GM12878 (cell line): ENCODE data around the gene RNF126. TPM values are rescaled to one million over a fixed set of nuclear protein-coding genes. Genes with fewer than 3 reads are reported as not detected.

Source experiments
- ATAC-seq: fragments of 200-7000 bp; cut with Tn5 transposase; 3 replicates; pipeline ENCODE4 v1.9.1; 2020; ENCODE audit warnings: mild to moderate bottlenecking, moderate library complexity
- BruUV-seq: library from RNA; stranded (reverse); fragments of 400-500 nt; replicated peaks from 2 replicates; lab custom pipeline; 2021; lab: Mats Ljungman, UMichigan
- CTCF ChIA-PET: fragments of 300-600 bp; sonication (Branson Sonifier 250); formaldehyde crosslinking; extraction: SDS; loops from one replicate; lab custom pipeline; 2021; ENCODE audit warnings: inconsistent platforms; lab: Yijun Ruan, JAX
- POLR2A ChIA-PET: fragments of 350-600 bp; formaldehyde crosslinking; extraction: SDS; loops from one replicate; lab custom pipeline; 2021; ENCODE audit warnings: inconsistent platforms; lab: Charles Lee
- RAD21 ChIA-PET: fragments of 300-600 bp; sonication (Branson Sonifier 250); formaldehyde crosslinking; loops from one replicate; lab custom pipeline; 2023; ENCODE audit warnings: antibody characterized with exemption; ENCODE audit not compliant: unreplicated experiment; lab: Charles Lee
- SMC1A ChIA-PET: fragments of 300-600 bp; sonication (Branson Sonifier 250); formaldehyde crosslinking; loops from one replicate; lab custom pipeline; 2023; ENCODE audit not compliant: unreplicated experiment, uncharacterized antibody; lab: Charles Lee
- DNase-seq: peaks from one replicate; pipeline ENCODE4 v3.0.0-alpha.2; 2011; ENCODE audit warnings: low read depth, low spot score
- FAIRE-seq: peaks from 3 replicates; lab custom pipeline; 2011; peaks lifted over from hg19 to GRCh38; lab: Jason Lieb, UNC
- H2AFZ ChIP-seq: 2 replicates; pipeline ENCODE4 v1.6.0; 2011; ENCODE audit warnings: low read depth, low read length, control low read depth; ENCODE audit not compliant: control insufficient read depth
- H3K27ac ChIP-seq: 2 replicates; pipeline ENCODE4 v1.5.1; 2011; ENCODE audit warnings: control low read depth; ENCODE audit not compliant: control insufficient read depth, insufficient read depth
- H3K27me3 ChIP-seq, 2 experiments: replicated peaks in 1 of 2; 2 replicates each; pipeline versions ENCODE4 v1.6.0 to v1.6.1; 2011; ENCODE audit warnings: low read length in 1 of 2; ENCODE audit not compliant: control insufficient read depth in 2 of 2, insufficient read depth in 2 of 2
- H3K36me3 ChIP-seq, 2 experiments: 2 replicates each; pipeline ENCODE4 v1.5.1; 2011; ENCODE audit warnings: low read length in 1 of 2; ENCODE audit not compliant: control insufficient read depth in 2 of 2, insufficient read depth in 2 of 2
- H3K4me1 ChIP-seq: 2 replicates; pipeline ENCODE4 v1.6.1; 2011; ENCODE audit warnings: mild to moderate bottlenecking, low read length, moderate library complexity, mixed read lengths; ENCODE audit not compliant: control insufficient read depth, insufficient read depth
- H3K4me2 ChIP-seq: 2 replicates; pipeline ENCODE4 v1.6.0; 2011; ENCODE audit warnings: control low read depth; ENCODE audit not compliant: control insufficient read depth, insufficient read depth
- H3K4me3 ChIP-seq: fragments of 200-600 bp; sonication (generic); 2 replicates; pipeline ENCODE4 v1.5.1; 2016
- H3K79me2 ChIP-seq: 2 replicates; pipeline ENCODE4 v1.6.0; 2011; ENCODE audit warnings: low read length; ENCODE audit not compliant: control insufficient read depth, insufficient read depth
- H3K9ac ChIP-seq: 2 replicates; pipeline ENCODE4 v1.8.0; 2011; ENCODE audit warnings: low read length, control low read depth, mixed read lengths; ENCODE audit not compliant: control insufficient read depth, insufficient read depth
- H3K9me3 ChIP-seq: replicated peaks from 3 replicates; pipeline ENCODE4 v1.5.1; 2011; ENCODE audit warnings: mild to moderate bottlenecking, low read length; ENCODE audit not compliant: control insufficient read depth, insufficient read depth
- H4K20me1 ChIP-seq: 2 replicates; pipeline ENCODE4 v1.6.0; 2011; ENCODE audit not compliant: control insufficient read depth, insufficient read depth
- ESRRA ChIP-seq: IDR thresholded peaks from 2 replicates; pipeline ENCODE4 v1.6.1; 2012; ENCODE audit warnings: mild to moderate bottlenecking, low read length, improper control_type of control experiment
- LARP7 ChIP-seq: fragments of 450-650 bp; IDR thresholded peaks from 2 replicates; pipeline ENCODE4 v1.6.1; 2017; ENCODE audit warnings: mild to moderate bottlenecking
- WRNIP1 ChIP-seq: IDR thresholded peaks from 2 replicates; pipeline ENCODE4 v1.6.1; 2011; ENCODE audit warnings: low read depth, low read length, improper control_type of control experiment, borderline replicate concordance
- ZBED1 ChIP-seq: IDR thresholded peaks from 2 replicates; pipeline ENCODE4 v1.6.1; 2016; ENCODE audit warnings: borderline replicate concordance
- WGBS: methylation state at CpG from one replicate; pipeline ENCODE4 v1.1.6; 2016; ENCODE audit warnings: low lambda C conversion rate; ENCODE audit not compliant: insufficient replicate concordance, insufficient coverage; ENCODE audit errors: missing lambda C conversion rate; 5-methylcytosine and 5-hydroxymethylcytosine counted together
- in situ Hi-C: fragments of 300-500 bp; cut with MboI; formaldehyde crosslinking; loops from 9 replicates; pipeline ENCODE4 v1.14.3; 2018; ENCODE audit warnings: mixed read lengths
- intact Hi-C: fragments of 100-400 bp; cut with micrococcal nuclease; formaldehyde crosslinking; loops from one replicate; pipeline ENCODE4 v1.14.2; 2022; ENCODE audit not compliant: unreplicated experiment
- polyA plus RNA-seq, 11 experiments: library from polyadenylated mRNA; depleted of rRNA in 4 of 11; unstranded in 6 of 11; stranded (reverse) in 5 of 11; fragments of >200 nt; fragmentation: Nextera tagmentation in 4 of 11; fragmentation: Illumina TruSeq in 1 of 11; extraction: Ambion mirVana in 4 of 11; extraction: Trizol in 1 of 11; gene quantifications; 1 replicate in 1 of 11; 2 replicates in 10 of 11; pipeline versions ENCODE4 v1.2.1 to v1.2.3, GENCODE V29; 2011 to 2016; ENCODE audit warnings: inconsistent platforms in 2 of 11, missing spikeins in 2 of 11, low read depth in 1 of 11
- total RNA-seq, 4 experiments: library from RNA; depleted of rRNA in 3 of 4; stranded (reverse); fragments of >200 nt in 3 of 4; fragmentation: Illumina TruSeq in 1 of 4; extraction: Trizol in 1 of 4; gene quantifications; 2 replicates each; pipeline versions ENCODE4 v1.2.1 to v1.2.3, GENCODE V29; 2013 to 2021
- TF ChIP-seq, protein P1 (sequence below): fragments of 450-650 bp; formaldehyde crosslinking; IDR thresholded peaks from 2 replicates; pipeline ENCODE4 v1.4.0; 2022; ENCODE audit warnings: mild to moderate bottlenecking, moderate library complexity

RNF126 gene
- total and polyA plus RNA-seq, 10 of the 15 experiments (the other 5 are each of a cell fraction or from before 2014, with no cell fraction given), result 0.45 to 100 (median 50.6) TPM

DNA sequence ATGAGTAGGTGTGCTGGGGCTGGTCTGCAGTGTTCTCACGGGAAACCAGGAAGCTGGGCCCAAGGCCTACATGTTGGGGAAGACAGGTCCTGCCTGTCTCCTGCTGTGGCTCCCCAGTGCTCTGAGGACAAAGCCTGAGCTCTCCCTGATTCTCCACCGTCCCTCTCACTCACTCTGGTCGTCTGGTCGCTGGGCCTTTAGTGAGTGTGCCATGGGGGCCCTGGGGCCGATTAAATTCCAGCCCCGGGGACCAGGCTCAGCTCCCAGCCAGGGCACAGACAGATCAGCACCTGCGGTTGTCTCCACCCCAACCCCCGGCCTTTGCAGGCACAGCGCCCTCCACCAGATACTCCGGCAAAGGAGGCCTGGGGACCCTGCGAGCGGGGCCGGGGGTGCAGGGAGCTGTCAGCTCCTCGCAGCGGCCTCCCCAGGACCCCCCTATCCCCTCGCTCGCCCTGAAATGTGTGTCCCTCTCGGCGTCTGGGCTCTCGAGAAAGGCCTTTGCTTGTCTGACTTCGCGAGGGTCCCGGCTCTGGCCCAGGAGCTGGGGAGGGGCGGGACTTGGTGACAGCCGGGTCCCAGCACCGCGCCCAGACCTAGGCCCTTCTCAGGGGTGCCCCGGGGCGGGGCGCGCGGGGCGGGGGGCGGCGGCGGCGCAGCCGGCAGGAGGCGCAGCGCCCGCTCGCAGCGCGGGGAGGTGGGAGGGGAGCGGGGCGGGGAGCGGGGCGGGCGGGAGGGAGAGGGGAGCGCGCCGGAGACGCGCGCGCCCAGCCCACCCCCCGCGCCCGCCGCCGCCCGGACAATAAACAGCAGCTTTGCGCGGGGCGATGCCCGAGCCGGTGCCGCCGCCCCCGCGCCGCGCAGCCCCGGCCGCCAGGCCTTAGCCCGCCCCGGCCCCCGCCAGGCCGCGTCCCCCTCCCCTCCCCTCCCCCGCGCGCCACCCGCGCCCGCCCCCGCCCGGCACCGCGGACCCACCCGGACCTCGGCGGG is 45.4 kb upstream of the RNF126 start, which contains the start of gene PALM:
Gene PALM, plus strand, starts transcription at position 782 of the 990 bp plus-strand sequence. CDS start 212 bp downstream, outside the sequence.
- H3K27ac ChIP-seq, result no peak within 1 kb of the TSS
- ChIA-PET RAD21 (no interaction called here), CTCF (interaction anchor here (0.9 kb wide), 1 partner anchor 26 kb away, joined by 3 read pairs; no protein-coding TSS in a partner anchor), SMC1A (interaction anchor here (0.6 kb wide), 1 partner anchor 15 kb away, joined by 3 read pairs; no protein-coding TSS in a partner anchor), POLR2A (no interaction called here)
- in situ Hi-C loops (no loop called here), intact Hi-C loops (no loop called here)
- no peak for DNase-seq
- no peaks in the 10 kb centered on the region for H3K36me3 ChIP-seq
- H4K20me1 ChIP-seq, result no peaks in the 10 kb centered on the region
- H3K9ac ChIP-seq, result no peak within 1 kb of the TSS
- H3K4me2 ChIP-seq, result no peak within 1 kb of the TSS
- no peak within 1 kb of the TSS for H2AFZ ChIP-seq
- peaks cover 0 to 2% of the 10 kb centered on the region in 2 experiments; a peak in 2 of 4 replicates for H3K27me3 ChIP-seq
- no peak within 1 kb of the TSS for H3K4me3 ChIP-seq
- no peak for ATAC-seq
- no peaks in the 10 kb centered on the region for H3K79me2 ChIP-seq
- WGBS, result 27% methylated on average over 24 of the region's 93 CpGs
- no peak for FAIRE-seq
- no peaks in the 10 kb centered on the region for H3K4me1 ChIP-seq
- no TSS peak for BruUV-seq
- TF ChIP-seq LARP7, result no peak
- TF ChIP-seq ESRRA, result no peak
- no peak for TF ChIP-seq WRNIP1
- TF ChIP-seq, protein P1, sequence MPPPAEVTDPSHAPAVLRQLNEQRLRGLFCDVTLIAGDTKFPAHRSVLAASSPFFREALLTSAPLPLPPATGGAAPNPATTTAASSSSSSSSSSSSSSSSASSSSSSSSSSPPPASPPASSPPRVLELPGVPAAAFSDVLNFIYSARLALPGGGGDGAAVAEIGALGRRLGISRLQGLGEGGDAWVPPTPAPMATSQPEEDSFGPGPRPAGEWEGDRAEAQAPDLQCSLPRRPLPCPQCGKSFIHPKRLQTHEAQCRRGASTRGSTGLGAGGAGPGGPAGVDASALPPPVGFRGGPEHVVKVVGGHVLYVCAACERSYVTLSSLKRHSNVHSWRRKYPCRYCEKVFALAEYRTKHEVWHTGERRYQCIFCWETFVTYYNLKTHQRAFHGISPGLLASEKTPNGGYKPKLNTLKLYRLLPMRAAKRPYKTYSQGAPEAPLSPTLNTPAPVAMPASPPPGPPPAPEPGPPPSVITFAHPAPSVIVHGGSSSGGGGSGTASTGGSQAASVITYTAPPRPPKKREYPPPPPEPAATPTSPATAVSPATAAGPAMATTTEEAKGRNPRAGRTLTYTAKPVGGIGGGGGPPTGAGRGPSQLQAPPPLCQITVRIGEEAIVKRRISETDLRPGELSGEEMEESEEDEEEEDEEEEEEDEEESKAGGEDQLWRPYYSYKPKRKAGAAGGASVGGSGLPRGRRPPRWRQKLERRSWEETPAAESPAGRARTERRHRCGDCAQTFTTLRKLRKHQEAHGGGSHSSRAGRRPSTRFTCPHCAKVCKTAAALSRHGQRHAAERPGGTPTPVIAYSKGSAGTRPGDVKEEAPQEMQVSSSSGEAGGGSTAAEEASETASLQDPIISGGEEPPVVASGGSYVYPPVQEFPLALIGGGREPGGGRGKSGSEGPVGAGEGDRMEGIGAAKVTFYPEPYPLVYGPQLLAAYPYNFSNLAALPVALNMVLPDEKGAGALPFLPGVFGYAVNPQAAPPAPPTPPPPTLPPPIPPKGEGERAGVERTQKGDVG (CRISPR knock-in tag), result no peak
- no peak for TF ChIP-seq ZBED1
- no peaks in the 10 kb centered on the region; the same call in 2 of the 3 replicates for H3K9me3 ChIP-seq
